A549 (cell line): Measurements from ENCODE around the gene MAP3K14.

Source experiments
- CTCF ChIP-seq: fragments of >200 bp; sonication (Bioruptor Twin); formaldehyde crosslinking; IDR thresholded peaks from 3 replicates; pipeline ENCODE4 v1.5.1; 2016
- EP300 ChIP-seq, 2 experiments: fragments of >200 bp; sonication (Bioruptor Twin); formaldehyde crosslinking; IDR thresholded peaks; 2 replicates in 1 of 2; 3 replicates in 1 of 2; pipeline ENCODE4 v1.6.1; 2016 to 2017
- HDAC2 ChIP-seq: fragments of 200-600 bp; sonication (generic); IDR thresholded peaks from 2 replicates; pipeline ENCODE4 v1.6.1; 2016
- HES2 ChIP-seq: fragments of >200 bp; sonication (Bioruptor Twin); formaldehyde crosslinking; IDR thresholded peaks from 2 replicates; pipeline ENCODE4 v1.6.1; 2016
- HMGXB4 ChIP-seq: fragments of 250-450 bp; sonication (Bioruptor Pico); IDR thresholded peaks from 2 replicates; pipeline ENCODE4 v1.5.0; 2021; ENCODE audit warnings: mild to moderate bottlenecking, moderate library complexity, borderline replicate concordance
- MAFK ChIP-seq: fragments of 450-650 bp; IDR thresholded peaks from 2 replicates; pipeline ENCODE4 v1.6.1; 2014; ENCODE audit not compliant: partially characterized antibody
- MYC ChIP-seq: IDR thresholded peaks from 2 replicates; pipeline ENCODE4 v1.6.1; 2012; ENCODE audit warnings: mild to moderate bottlenecking, inconsistent platforms, low read length, improper control_type of control experiment, borderline replicate concordance
- NR3C1 ChIP-seq: fragments of >200 bp; sonication (Bioruptor Twin); formaldehyde crosslinking; IDR thresholded peaks from 3 replicates; pipeline ENCODE4 v1.6.1; 2017
- POLR2A ChIP-seq: IDR thresholded peaks from 2 replicates; pipeline ENCODE4 v1.6.1; 2012; ENCODE audit warnings: mild to moderate bottlenecking, low read length
- RCOR1 ChIP-seq: fragments of 150-350 bp; IDR thresholded peaks from 2 replicates; pipeline ENCODE4 v1.6.1; 2014; ENCODE audit warnings: antibody characterized with exemption, low read length, low read depth
- REST ChIP-seq: fragments of 200-600 bp; sonication (generic); IDR thresholded peaks from 2 replicates; pipeline ENCODE4 v1.6.1; 2016; ENCODE audit warnings: antibody characterized with exemption, mild to moderate bottlenecking, moderate library complexity

GRCh38 chr17:45325810-45326209, 9.0 kb upstream of the MAP3K14 start:
- TF ChIP-seq CTCF (no peak), EP300 (IDR thresholded peaks at IDR 0.05) (no peak), HDAC2 (no peak), RCOR1 (no peak), HMGXB4 (CRISPR knock-in tag) (no peak), MYC (no peak), POLR2A (no peak), MAFK (no peak), HES2 (no peak), NR3C1 (no peak), REST (no peak)
